ENCODE results near the gene HBG1.

DNA sequence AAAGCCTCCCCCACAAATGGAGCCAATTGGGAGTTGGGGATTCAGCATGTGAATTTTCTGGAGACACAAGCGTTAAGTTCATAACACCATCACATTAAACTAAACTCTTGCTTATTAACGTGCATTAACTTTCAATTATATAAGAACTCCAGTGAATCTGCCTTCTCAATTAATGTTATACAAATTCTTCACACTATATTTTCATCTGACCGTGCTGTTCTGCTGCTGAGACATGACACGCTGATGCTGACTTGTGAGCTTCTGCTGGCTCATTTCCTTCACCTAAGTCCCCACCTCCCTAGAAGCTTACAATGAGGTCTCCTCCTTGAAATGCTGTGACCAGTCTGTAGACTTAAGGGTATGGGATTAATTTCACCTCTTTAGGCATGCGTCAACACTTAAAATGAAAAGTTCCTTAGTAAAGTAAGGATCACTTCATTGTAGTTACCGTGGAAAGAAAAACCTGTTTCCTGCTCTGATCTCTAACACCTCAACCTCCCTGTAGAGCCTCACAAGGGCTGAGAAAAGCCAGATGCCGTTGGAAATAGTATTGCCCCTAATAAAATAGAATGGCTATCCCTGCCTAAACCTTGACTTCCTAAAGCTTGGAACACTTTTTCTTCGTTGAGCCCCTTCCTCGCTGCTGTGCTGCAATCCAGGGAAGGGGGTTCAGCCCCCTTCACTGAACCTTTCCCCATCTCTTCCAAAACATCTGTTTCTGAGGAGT, 2.7 kb upstream of the HBG1 start:
- TF ChIP-seq CTCF (IDR thresholded peaks at IDR 0.05; ENCODE audit: extremely low read depth in 1 of 2, insufficient read depth in 1 of 2, low read depth in 1 of 2, low read length in 2 of 2) = no peak
- no peak for TF ChIP-seq POLR2AphosphoS5 (IDR thresholded peaks at IDR 0.05; ENCODE audit: insufficient read depth, low read depth, low read length)
- TF ChIP-seq POLR2A (IDR thresholded peaks at IDR 0.05; ENCODE audit: low read depth, low read length) = no peak
- no peak for TF ChIP-seq EZH2 (IDR thresholded peaks at IDR 0.05; ENCODE audit: borderline replicate concordance, low read depth, low read length, severe bottlenecking)
- no peak for TF ChIP-seq FOS (IDR thresholded peaks at IDR 0.05; ENCODE audit: borderline replicate concordance, insufficient read depth, low read length)
- no peak for TF ChIP-seq JUN (IDR thresholded peaks at IDR 0.05; ENCODE audit: borderline replicate concordance, insufficient read depth, insufficient read length, low read depth)
- TF ChIP-seq MYC (IDR thresholded peaks at IDR 0.05; ENCODE audit: low read depth, low read length) = no peak

All from endothelial cell of umbilical vein (primary cell).